Activated T-cell treated with anti-CD3 and anti-CD28 coated beads for 24 hours (primary cell): ENCODE results near the gene ENAH.
A peak's percentile ranks its signal among the peaks of the same experiment; 100 is the strongest.
"Not testable (repeated sequence)": the region's sequence is repeated elsewhere in the genome, so short reads cannot be mapped to it uniquely, and the experiment has no call there.

ENCODE experiments used
- DNase-seq: peaks from one replicate; pipeline ENCODE4 v3.0.0-alpha.2; 2020; ENCODE audit warnings: low read depth

ENAH gene

GRCh38 chr1:225652729-225653462 lies at the start of gene ENAH:
Gene ENAH, minus strand, starts transcription at chr1:225653123. Its CDS starts 433 bp downstream, at chr1:225652690.
- peak; percentile 34 for DNase-seq

- DNase-seq = no peak
Measured at GRCh38 chr1:225700889-225701465, 48.1 kb upstream of the ENAH start.

- DNase-seq = no peak
Measured at GRCh38 chr1:225700164-225700821, 47.4 kb upstream of the ENAH start.

- no peak for DNase-seq
Measured at GRCh38 chr1:225699336-225699735, 46.4 kb upstream of the ENAH start.

- not testable (repeated sequence) for DNase-seq
Measured at GRCh38 chr1:225698194-225698593, 45.3 kb upstream of the ENAH start.

GRCh38 chr1:225697428-225697827 lies 44.5 kb upstream of the ENAH start:
- DNase-seq = no peak

GRCh38 chr1:225695578-225696337 lies 42.8 kb upstream of the ENAH start:
- no peak for DNase-seq

GRCh38 chr1:225694151-225694603 lies 41.3 kb upstream of the ENAH start:
- DNase-seq = no peak

- not testable (repeated sequence) for DNase-seq
Measured at GRCh38 chr1:225693697-225694096, 40.8 kb upstream of the ENAH start.

- DNase-seq = no peak
Measured at GRCh38 chr1:225693085-225693696, 40.3 kb upstream of the ENAH start.

GRCh38 chr1:225692517-225692879 lies 39.6 kb upstream of the ENAH start:
- no peak for DNase-seq

GRCh38 chr1:225691861-225692516 lies 39.1 kb upstream of the ENAH start:
- no peak for DNase-seq

GRCh38 chr1:225691377-225691776 lies 38.5 kb upstream of the ENAH start:
- no peak for DNase-seq

GRCh38 chr1:225689882-225690459 lies 37.0 kb upstream of the ENAH start:
- no peak for DNase-seq

- DNase-seq = no peak
Measured at GRCh38 chr1:225688345-225688744, 35.4 kb upstream of the ENAH start.

GRCh38 chr1:225685476-225686176 lies 32.7 kb upstream of the ENAH start:
- DNase-seq = no peak

GRCh38 chr1:225684741-225685140 lies 31.8 kb upstream of the ENAH start:
- no peak for DNase-seq

- no peak for DNase-seq
Measured at GRCh38 chr1:225681231-225681630, 28.3 kb upstream of the ENAH start.

GRCh38 chr1:225678545-225678944 lies 25.6 kb upstream of the ENAH start:
- DNase-seq = no peak

GRCh38 chr1:225677350-225678124 lies 24.6 kb upstream of the ENAH start:
- no peak for DNase-seq
